H1 (cell line): ENCODE results near the gene PDE8B. TPM values are rescaled to one million over a fixed set of nuclear protein-coding genes. Genes with fewer than 3 reads are reported as not detected.

Experiments used
- CTCF ChIA-PET: fragments of 300-600 bp; sonication (Branson Sonifier 250); formaldehyde crosslinking; loops from one replicate; lab custom pipeline; 2021; ENCODE audit not compliant: partially characterized antibody; lab: Charles Lee
- POLR2A ChIA-PET: fragments of 300-600 bp; sonication (Branson Sonifier 250); formaldehyde crosslinking; loops from one replicate; lab custom pipeline; 2021; ENCODE audit warnings: inconsistent platforms; ENCODE audit not compliant: partially characterized antibody; lab: Charles Lee
- DNase-seq, 2 experiments: peaks; one replicate each; pipeline versions ENCODE4 v3.0.0 to v3.0.0-alpha.2; 2010 to 2022; ENCODE audit warnings: low spot score in 2 of 2, low read depth in 1 of 2, mixed read lengths in 1 of 2
- FAIRE-seq: peaks from 2 replicates; lab custom pipeline; 2011; peaks lifted over from hg19 to GRCh38; lab: Jason Lieb, UNC
- H2AFZ ChIP-seq: 2 replicates; pipeline ENCODE4 v1.8.1; 2012; ENCODE audit warnings: low read length, inconsistent platforms
- H2AK5ac ChIP-seq: 2 replicates; pipeline ENCODE4 v1.6.1; 2013; ENCODE audit warnings: low read depth, low read length
- H2BK120ac ChIP-seq: replicated peaks from 2 replicates; pipeline ENCODE3; 2013; ENCODE audit warnings: low read depth, low read length, inconsistent platforms
- H2BK12ac ChIP-seq: 2 replicates; pipeline ENCODE4 v1.6.1; 2013; ENCODE audit warnings: low read depth, low read length
- H2BK15ac ChIP-seq: 2 replicates; pipeline ENCODE4 v1.6.1; 2013; ENCODE audit warnings: low read length
- H2BK20ac ChIP-seq: 2 replicates; pipeline ENCODE4 v1.6.1; 2013; ENCODE audit warnings: low read length
- H2BK5ac ChIP-seq: 2 replicates; pipeline ENCODE4 v1.6.1; 2013; ENCODE audit warnings: low read depth, low read length
- H3K14ac ChIP-seq: 2 replicates; pipeline ENCODE4 v1.6.1; 2013; ENCODE audit warnings: inconsistent platforms; ENCODE audit not compliant: insufficient read length
- H3K18ac ChIP-seq: 2 replicates; pipeline ENCODE4 v1.6.1; 2013; ENCODE audit warnings: low read length; ENCODE audit errors: extremely low read depth
- H3K23ac ChIP-seq: 2 replicates; pipeline ENCODE4 v1.6.1; 2013; ENCODE audit warnings: inconsistent platforms; ENCODE audit not compliant: insufficient read length
- H3K23me2 ChIP-seq: 2 replicates; pipeline ENCODE4 v1.6.1; 2013; ENCODE audit warnings: low read depth, low read length
- H3K27ac ChIP-seq: 2 replicates; pipeline ENCODE4 v1.6.1; 2011; ENCODE audit warnings: low read depth, low read length, inconsistent platforms
- H3K27me3 ChIP-seq, 4 experiments: replicated peaks in 1 of 4; 1 replicate in 1 of 4; 2 replicates in 3 of 4; pipeline versions ENCODE4 v1.6.1 to v1.8.1; 2011 to 2013; ENCODE audit warnings: low read length in 3 of 4, mild to moderate bottlenecking in 3 of 4, inconsistent platforms in 2 of 4, mixed read lengths in 2 of 4, moderate library complexity in 1 of 4; ENCODE audit not compliant: control insufficient read depth in 3 of 4, insufficient read depth in 3 of 4; ENCODE audit errors: extremely low read depth in 1 of 4
- H3K36me3 ChIP-seq, 4 experiments: 2 replicates each; pipeline versions ENCODE4 v1.6.1 to v1.8.1; 2011 to 2013; ENCODE audit warnings: mild to moderate bottlenecking in 4 of 4, low read length in 3 of 4, moderate library complexity in 2 of 4, control low read depth in 1 of 4, inconsistent platforms in 1 of 4; ENCODE audit not compliant: insufficient read depth in 4 of 4, control insufficient read depth in 2 of 4
- H3K4ac ChIP-seq: replicated peaks from 2 replicates; pipeline ENCODE3; 2013; ENCODE audit warnings: low read length, low read depth, mixed read lengths, inconsistent platforms; ENCODE audit not compliant: insufficient read length
- H3K4me1 ChIP-seq, 4 experiments: replicated peaks in 1 of 4; 1 replicate in 1 of 4; 2 replicates in 3 of 4; pipeline versions ENCODE4 v1.6.1 to v1.8.1; 2011 to 2013; ENCODE audit warnings: low read length in 3 of 4, inconsistent platforms in 2 of 4, mixed read lengths in 1 of 4; ENCODE audit not compliant: insufficient read depth in 4 of 4, control insufficient read depth in 3 of 4
- H3K4me2 ChIP-seq, 2 experiments: 2 replicates each; pipeline versions ENCODE4 v1.6.1 to v1.8.1; 2011 to 2013; ENCODE audit warnings: low read depth in 2 of 2, low read length in 2 of 2, control low read depth in 1 of 2, inconsistent platforms in 1 of 2, mild to moderate bottlenecking in 1 of 2; ENCODE audit not compliant: insufficient read depth in 1 of 2
- H3K4me3 ChIP-seq, 4 experiments: fragments of 200-600, 300-600 bp in 1 of 4; sonication (generic), shearing (Covaris generic), sonication (Bioruptor Twin) in 1 of 4; 2 replicates each; pipeline versions ENCODE4 v1.5.1 to v1.8.1; 2011 to 2016; ENCODE audit warnings: low read length in 4 of 4, low read depth in 3 of 4, control low read depth in 2 of 4, inconsistent platforms in 2 of 4, mild to moderate bottlenecking in 2 of 4, mixed read lengths in 1 of 4, moderate library complexity in 1 of 4; ENCODE audit not compliant: insufficient read depth in 2 of 4; ENCODE audit errors: extremely low read depth in 1 of 4
- H3K56ac ChIP-seq: replicated peaks from 2 replicates; pipeline ENCODE3; 2013; ENCODE audit warnings: low read depth, mild to moderate bottlenecking, mixed read lengths, low read length, inconsistent platforms; ENCODE audit not compliant: insufficient read length
- H3K79me1 ChIP-seq: 2 replicates; pipeline ENCODE4 v1.6.1; 2013; ENCODE audit warnings: low read depth, low read length, control low read depth
- H3K79me2 ChIP-seq, 2 experiments: 2 replicates each; pipeline versions ENCODE4 v1.6.1 to v1.8.1; 2012 to 2013; ENCODE audit warnings: low read length in 2 of 2, mild to moderate bottlenecking in 2 of 2, inconsistent platforms in 1 of 2; ENCODE audit not compliant: insufficient read depth in 2 of 2, control insufficient read depth in 1 of 2
- H3K9ac ChIP-seq, 4 experiments: replicated peaks in 1 of 4; 1 replicate in 1 of 4; 2 replicates in 3 of 4; pipeline versions ENCODE4 v1.6.1 to v1.8.1; 2011 to 2013; ENCODE audit warnings: low read depth in 3 of 4, low read length in 3 of 4, control low read depth in 2 of 4, mild to moderate bottlenecking in 2 of 4, moderate library complexity in 2 of 4, inconsistent platforms in 1 of 4; ENCODE audit errors: extremely low read depth in 1 of 4
- H3K9me3 ChIP-seq, 2 experiments: 2 replicates each; pipeline versions ENCODE4 v1.6.1 to v1.8.1; 2012 to 2013; ENCODE audit warnings: mild to moderate bottlenecking in 2 of 2, moderate library complexity in 2 of 2, control low read depth in 1 of 2, inconsistent platforms in 1 of 2, low read depth in 1 of 2, low read length in 1 of 2, mixed read lengths in 1 of 2; ENCODE audit not compliant: insufficient read depth in 2 of 2
- H4K20me1 ChIP-seq, 2 experiments: replicated peaks in 1 of 2; 2 replicates each; pipeline versions ENCODE3 to v1.8.1; 2011 to 2013; ENCODE audit warnings: inconsistent platforms in 2 of 2, low read length in 2 of 2, mild to moderate bottlenecking in 1 of 2; ENCODE audit not compliant: insufficient read depth in 2 of 2, control insufficient read depth in 1 of 2
- H4K5ac ChIP-seq: 2 replicates; pipeline ENCODE4 v1.6.1; 2013; ENCODE audit warnings: low read length, low read depth, mixed read lengths, inconsistent platforms; ENCODE audit not compliant: insufficient read length
- H4K8ac ChIP-seq: 2 replicates; pipeline ENCODE4 v1.8.0; 2013; ENCODE audit warnings: mild to moderate bottlenecking, moderate library complexity, low read length, inconsistent platforms; ENCODE audit not compliant: insufficient read depth; ENCODE audit errors: extremely low read depth
- H4K91ac ChIP-seq: replicated peaks from 2 replicates; pipeline ENCODE3; 2013; ENCODE audit warnings: low read length, mixed read lengths, inconsistent platforms; ENCODE audit not compliant: insufficient read length
- CHD1 ChIP-seq: IDR thresholded peaks from 2 replicates; pipeline ENCODE4 v1.6.1; 2012; ENCODE audit warnings: low read depth, low read length, improper control_type of control experiment
- EGR1 ChIP-seq: IDR thresholded peaks from 2 replicates; pipeline ENCODE4 v1.6.1; 2011; ENCODE audit warnings: low read depth, low read length, borderline replicate concordance
- EP300 ChIP-seq, 2 experiments: IDR thresholded peaks; 1 replicate in 1 of 2; 2 replicates in 1 of 2; pipeline ENCODE4 v1.6.1; 2011 to 2012; ENCODE audit warnings: low read depth in 2 of 2, low read length in 2 of 2, mild to moderate bottlenecking in 2 of 2, borderline replicate concordance in 1 of 2, inconsistent platforms in 1 of 2, moderate library complexity in 1 of 2
- EZH2 ChIP-seq: fragments of 200-600 bp; sonication (generic); IDR thresholded peaks from 2 replicates; pipeline ENCODE4 v1.7.1; 2012; ENCODE audit warnings: low read depth, mild to moderate bottlenecking, moderate library complexity, low read length, inconsistent platforms; ENCODE audit not compliant: severe bottlenecking
- GABPA ChIP-seq: IDR thresholded peaks from 2 replicates; pipeline ENCODE4 v1.6.1; 2011; ENCODE audit warnings: mild to moderate bottlenecking, low read length, moderate library complexity, borderline replicate concordance; ENCODE audit not compliant: insufficient read depth
- HDAC6 ChIP-seq: IDR thresholded peaks from one replicate; pipeline ENCODE4 v1.7.1; 2012; ENCODE audit warnings: low read depth, mild to moderate bottlenecking, inconsistent platforms, low read length, moderate library complexity
- SP4 ChIP-seq: IDR thresholded peaks from 2 replicates; pipeline ENCODE4 v1.6.1; 2012; ENCODE audit warnings: low read length, inconsistent platforms
- TBP ChIP-seq: IDR thresholded peaks from 2 replicates; pipeline ENCODE4 v1.6.1; 2011; ENCODE audit warnings: low read depth, low read length, improper control_type of control experiment
- TCF12 ChIP-seq: IDR thresholded peaks from 2 replicates; pipeline ENCODE4 v1.6.1; 2011; ENCODE audit warnings: low read depth, mild to moderate bottlenecking, low read length
- YY1 ChIP-seq: IDR thresholded peaks from 2 replicates; pipeline ENCODE4 v1.6.1; 2011; ENCODE audit warnings: low read depth, mild to moderate bottlenecking, low read length
- ZNF274 ChIP-seq: IDR thresholded peaks from 2 replicates; pipeline ENCODE4 v1.7.0; 2012; ENCODE audit warnings: low read length, borderline replicate concordance; ENCODE audit errors: extremely low read depth
- WGBS, 2 experiments: shearing (Covaris generic) in 1 of 2; methylation state at CpG; one replicate each; pipeline versions ENCODE4 v1.1.6 to v1.1.7; 2013 to 2015; ENCODE audit warnings: low lambda C conversion rate in 2 of 2, mixed read lengths in 2 of 2, inconsistent platforms in 1 of 2, low coverage in 1 of 2, missing lambda C conversion rate in 1 of 2; ENCODE audit not compliant: insufficient replicate concordance in 2 of 2, insufficient coverage in 1 of 2, insufficient read length in 1 of 2; ENCODE audit errors: extremely low coverage in 1 of 2, missing lambda C conversion rate in 1 of 2; 5-methylcytosine and 5-hydroxymethylcytosine counted together
- polyA plus RNA-seq, 7 experiments: library from polyadenylated mRNA; depleted of rRNA in 3 of 7; stranded (reverse) in 5 of 7; unstranded in 2 of 7; fragments of >200 nt in 5 of 7; fragments of 200-250 nt in 2 of 7; gene quantifications; 1 replicate in 5 of 7; 2 replicates in 1 of 7; 4 replicates in 1 of 7; pipeline versions ENCODE4 v1.2.1 to v1.2.3, GENCODE V29; 2011 to 2013; ENCODE audit warnings: missing spikeins in 2 of 7, mixed read lengths in 2 of 7
- total RNA-seq: library from RNA; stranded (reverse); fragmentation: NEBNext Ultra II Directional; extraction: Animal tissue kit (Norgen Biotek cat#: 25700); gene quantifications from 2 replicates; pipeline ENCODE4 v1.2.1, GENCODE V29; 2021
- TF ChIP-seq, protein P1 (sequence below), 3 experiments: IDR thresholded peaks; 1 replicate in 2 of 3; 2 replicates in 1 of 3; pipeline versions ENCODE4 v1.5.1 to v1.6.1; 2011; ENCODE audit warnings: low read length in 3 of 3, mild to moderate bottlenecking in 3 of 3, inconsistent platforms in 2 of 3, low read depth in 1 of 3, moderate library complexity in 1 of 3; ENCODE audit not compliant: insufficient read depth in 1 of 3; ENCODE audit errors: control extremely low read depth in 1 of 3

Gene PDE8B
- total and polyA plus RNA-seq, 2 of the 8 experiments (the other 6 are each of a cell fraction or from before 2014, with no cell fraction given): 0.32 to 1.1 TPM

DNA sequence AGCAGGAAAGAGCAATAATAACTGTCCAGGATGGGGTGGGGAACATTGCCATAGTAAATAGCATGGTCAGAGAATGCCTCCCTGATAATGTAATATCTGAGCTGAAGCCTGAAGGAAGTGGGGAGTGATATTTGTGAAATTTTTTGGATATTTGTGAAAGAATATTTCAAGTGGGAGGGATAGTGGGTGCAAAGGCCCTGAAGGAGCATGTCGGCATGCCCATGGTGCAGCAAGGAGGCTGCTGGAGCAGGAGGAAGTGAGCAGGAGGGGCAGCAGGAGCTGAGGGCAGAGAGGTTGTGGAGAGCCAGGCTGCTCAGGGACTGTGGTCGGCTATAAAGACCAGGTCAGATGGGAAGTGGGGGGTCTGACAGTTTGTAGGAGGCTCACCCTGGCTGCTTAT, 21.1 kb upstream of the PDE8B start:
- Histone ChIP-seq H3K23ac (no peak overlapping the region), H2BK20ac (no peak overlapping the region), H3K27ac (no peak overlapping the region), H3K79me1 (no peaks in the 10 kb centered on the region), H2BK15ac (no peak overlapping the region), H4K5ac (no peak overlapping the region), H3K27me3 (no peaks in the 10 kb centered on the region; a peak in 1 of 7 replicates), H3K23me2 (no peaks in the 10 kb centered on the region), H2BK12ac (no peak overlapping the region), H3K4ac (no peak overlapping the region), H4K20me1 (peaks cover 0 to 1% of the 10 kb centered on the region in 2 experiments), H3K14ac (no peak overlapping the region), H2BK5ac (no peak overlapping the region), H3K4me1 (no peaks in the 10 kb centered on the region), H3K18ac (no peak overlapping the region), H2BK120ac (no peak overlapping the region), H3K9me3 (no peaks in the 10 kb centered on the region; a peak in 1 of 4 replicates), H4K8ac (no peak overlapping the region), H2AK5ac (no peak overlapping the region), H3K4me3 (no peak overlapping the region), H4K91ac (no peak overlapping the region), H3K56ac (no peak overlapping the region), H3K79me2 (no peaks in the 10 kb centered on the region), H3K9ac (no peak overlapping the region), H2AFZ (no peak overlapping the region), H3K4me2 (no peak overlapping the region), H3K36me3 (no peaks in the 10 kb centered on the region)
- POLR2A ChIA-PET: interaction anchor here (1.6 kb wide), 1 partner anchor 15 kb away, joined by 3 read pairs; no protein-coding TSS in a partner anchor
- no peak for DNase-seq
- no peak for FAIRE-seq
- WGBS, 2 experiments: 87% methylated on average over 2 of the region's 2 CpGs; no CpG with 5 or more reads in 1 of the 2 experiments
- CTCF ChIA-PET: interaction anchor here (0.8 to 1.1 kb wide), 2 partner anchors 16 to 104 kb away, joined by 3 read pairs; no protein-coding TSS in a partner anchor
- TF ChIP-seq, protein P1, sequence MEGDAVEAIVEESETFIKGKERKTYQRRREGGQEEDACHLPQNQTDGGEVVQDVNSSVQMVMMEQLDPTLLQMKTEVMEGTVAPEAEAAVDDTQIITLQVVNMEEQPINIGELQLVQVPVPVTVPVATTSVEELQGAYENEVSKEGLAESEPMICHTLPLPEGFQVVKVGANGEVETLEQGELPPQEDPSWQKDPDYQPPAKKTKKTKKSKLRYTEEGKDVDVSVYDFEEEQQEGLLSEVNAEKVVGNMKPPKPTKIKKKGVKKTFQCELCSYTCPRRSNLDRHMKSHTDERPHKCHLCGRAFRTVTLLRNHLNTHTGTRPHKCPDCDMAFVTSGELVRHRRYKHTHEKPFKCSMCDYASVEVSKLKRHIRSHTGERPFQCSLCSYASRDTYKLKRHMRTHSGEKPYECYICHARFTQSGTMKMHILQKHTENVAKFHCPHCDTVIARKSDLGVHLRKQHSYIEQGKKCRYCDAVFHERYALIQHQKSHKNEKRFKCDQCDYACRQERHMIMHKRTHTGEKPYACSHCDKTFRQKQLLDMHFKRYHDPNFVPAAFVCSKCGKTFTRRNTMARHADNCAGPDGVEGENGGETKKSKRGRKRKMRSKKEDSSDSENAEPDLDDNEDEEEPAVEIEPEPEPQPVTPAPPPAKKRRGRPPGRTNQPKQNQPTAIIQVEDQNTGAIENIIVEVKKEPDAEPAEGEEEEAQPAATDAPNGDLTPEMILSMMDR (IDR thresholded peaks at IDR 0.05; ENCODE audit: control extremely low read depth in 1 of 3, insufficient read depth in 1 of 3, low read depth in 1 of 3, low read length in 3 of 3): no peak
- TF ChIP-seq HDAC6: no peak
- TF ChIP-seq EZH2: no peak
- TF ChIP-seq SP4: no peak
- TF ChIP-seq TCF12: no peak
- TF ChIP-seq CHD1: no peak
- no peak for TF ChIP-seq TBP
- TF ChIP-seq GABPA: no peak
- no peak for TF ChIP-seq EP300 (IDR thresholded peaks at IDR 0.05; ENCODE audit: borderline replicate concordance in 1 of 2, low read depth in 2 of 2, low read length in 2 of 2)
- TF ChIP-seq YY1: no peak
- TF ChIP-seq ZNF274: no peak
- TF ChIP-seq EGR1: no peak
